ENCODE results near the gene STRBP. TPM values are rescaled to one million over a fixed set of nuclear protein-coding genes. Genes with fewer than 3 reads are reported as not detected.
"Not testable (repeated sequence)": the region's sequence is repeated elsewhere in the genome, so short reads cannot be mapped to it uniquely, and the experiment has no call there.

Gene STRBP
- total RNA-seq, 8 experiments from 2014 or later = 17.5 to 60.7 (median 43.7) TPM

- in situ Hi-C loops (cut with MboI; ENCODE audit: low pct_unique_long_range_greater_than_20kb in 2 of 9, low sequenced_read_pairs in 9 of 9, unreplicated experiment in 9 of 9) = no loop called here
- WGBS, 10 experiments = 25 to 100% (median 78%) methylated on average over 1 to 3 of the region's 3 CpGs; no CpG with 5 or more reads in 1 of the 10 experiments
Measured at GRCh38 chr9:123278361-123278760, 10.0 kb upstream of the STRBP start.

GRCh38 chr9:123276551-123276950 lies 8.2 kb upstream of the STRBP start:
- in situ Hi-C loops (cut with MboI; ENCODE audit: low pct_unique_long_range_greater_than_20kb in 2 of 9, low sequenced_read_pairs in 9 of 9, unreplicated experiment in 9 of 9) = no loop called here
- Histone ChIP-seq H3K4me1 (replicated peaks in 1 of 2) (peaks cover 0 to 3% of the 10 kb centered on the region in 2 donors), H3K27ac (no peak overlapping the region), H3K4me3 (no peak overlapping the region)
- ATAC-seq (replicated peaks in 6 of 8) = no peak

More at GRCh38 chr9:123278361-123278760, 10.0 kb upstream of the STRBP start:
- Histone ChIP-seq H3K4me3 (no peak overlapping the region), H3K4me1 (replicated peaks in 1 of 2) (peaks cover 0 to 3% of the 10 kb centered on the region in 2 donors), H3K27ac (no peak overlapping the region)
- no peak for ATAC-seq (replicated peaks in 6 of 8)

GRCh38 chr9:123271133-123271532 lies 2.7 kb upstream of the STRBP start:
- H3K4me1 ChIP-seq (replicated peaks in 1 of 2) = peaks cover 14 to 23% of the 10 kb centered on the region in 2 donors
- WGBS, 10 experiments = 58 to 100% (median 80%) methylated on average over 1 to 5 of the region's 6 CpGs; no CpG with 5 or more reads in 1 of the 10 experiments
- H3K4me3 ChIP-seq; ATAC-seq (replicated peaks in 6 of 8); H3K27ac ChIP-seq; in situ Hi-C loops (cut with MboI; ENCODE audit: low pct_unique_long_range_greater_than_20kb in 2 of 9, low sequenced_read_pairs in 9 of 9, unreplicated experiment in 9 of 9): not testable (repeated sequence)

GRCh38 chr9:123269281-123269680 lies 895 bp upstream of the STRBP start:
- no peak overlapping the region for H3K27ac ChIP-seq
- WGBS, 10 experiments = 77 to 100% (median 82%) methylated on average over 1 to 4 of the region's 7 CpGs; no CpG with 5 or more reads in 4 of the 10 experiments
- peak overlapping the region; percentile 50 to 94 (median 83) for H3K4me3 ChIP-seq
- H3K4me1 ChIP-seq (replicated peaks in 1 of 2) = peaks cover 23 to 26% of the 10 kb centered on the region in 2 donors
- in situ Hi-C loops (cut with MboI; ENCODE audit: low pct_unique_long_range_greater_than_20kb in 2 of 9, low sequenced_read_pairs in 9 of 9, unreplicated experiment in 9 of 9) = no loop called here
- ATAC-seq (replicated peaks in 6 of 8) = no peak

- Histone ChIP-seq H3K27ac (peak overlapping the region; percentile 84 to 89), H3K4me1 (replicated peaks in 1 of 2) (peaks cover 23 to 26% of the 10 kb centered on the region in 2 donors), H3K4me3 (peak overlapping the region; percentile 50 to 94 (median 83))
- no CpG with 5 or more reads among the region's 49 CpGs for WGBS, 10 experiments
- in situ Hi-C loops (cut with MboI; ENCODE audit: low pct_unique_long_range_greater_than_20kb in 2 of 9, low sequenced_read_pairs in 9 of 9, unreplicated experiment in 9 of 9) = no loop called here
- peak in 6 of 8 experiments; percentile 43 to 68 (median 58) for ATAC-seq (replicated peaks in 6 of 8)
Measured at GRCh38 chr9:123268199-123268464, 254 bp downstream of the STRBP start.

GRCh38 chr9:123267481-123268198 lies 746 bp downstream of the STRBP start:
- Histone ChIP-seq H3K27ac (peak overlapping the region; percentile 84 to 89), H3K4me1 (replicated peaks in 1 of 2) (peaks cover 24 to 26% of the 10 kb centered on the region in 2 donors), H3K4me3 (peak overlapping the region; percentile 50 to 94 (median 83))
- no CpG with 5 or more reads among the region's 34 CpGs for whole genome bisulfite sequencing, 10 experiments
- ATAC-seq (replicated peaks in 6 of 8) = no peak
- in situ Hi-C loops (cut with MboI; ENCODE audit: low pct_unique_long_range_greater_than_20kb in 2 of 9, low sequenced_read_pairs in 9 of 9, unreplicated experiment in 9 of 9) = no loop called here

GRCh38 chr9:123266655-123267399 lies 1.6 kb downstream of the STRBP start:
- in situ Hi-C loops (cut with MboI; ENCODE audit: low pct_unique_long_range_greater_than_20kb in 2 of 9, low sequenced_read_pairs in 9 of 9, unreplicated experiment in 9 of 9) = no loop called here
- H3K4me1 ChIP-seq (replicated peaks in 1 of 2) = peaks cover 25 to 26% of the 10 kb centered on the region in 2 donors
- ATAC-seq (replicated peaks in 6 of 8) = no peak
- WGBS, 10 experiments = 60% methylated on average over 1 of the region's 9 CpGs; no CpG with 5 or more reads in 9 of the 10 experiments
- no peak overlapping the region for H3K27ac ChIP-seq
- H3K4me3 ChIP-seq = peak overlapping the region; percentile 50 to 94 (median 83)

GRCh38 chr9:123265833-123266232 lies 2.6 kb downstream of the STRBP start:
- 72 to 100% (median 92%) methylated on average over 1 to 4 of the region's 4 CpGs; no CpG with 5 or more reads in 1 of the 10 experiments for WGBS, 10 experiments
- ATAC-seq (replicated peaks in 6 of 8) = no peak
- H3K4me1 ChIP-seq (replicated peaks in 1 of 2) = peaks cover 25 to 26% of the 10 kb centered on the region in 2 donors
- no peak overlapping the region for H3K4me3 ChIP-seq
- no peak overlapping the region for H3K27ac ChIP-seq
- in situ Hi-C loops (cut with MboI; ENCODE audit: low pct_unique_long_range_greater_than_20kb in 2 of 9, low sequenced_read_pairs in 9 of 9, unreplicated experiment in 9 of 9) = no loop called here

- Histone ChIP-seq H3K27ac (no peak overlapping the region), H3K4me1 (replicated peaks in 1 of 2) (peaks cover 15 to 20% of the 10 kb centered on the region in 2 donors), H3K4me3 (no peak overlapping the region)
- in situ Hi-C loops (cut with MboI; ENCODE audit: low pct_unique_long_range_greater_than_20kb in 2 of 9, low sequenced_read_pairs in 9 of 9, unreplicated experiment in 9 of 9) = no loop called here
- ATAC-seq (replicated peaks in 6 of 8) = no peak
- WGBS, 10 experiments = 86 to 100% (median 93%) methylated on average over 1 to 3 of the region's 3 CpGs; no CpG with 5 or more reads in 4 of the 10 experiments
Measured at GRCh38 chr9:123263227-123263626, 5.2 kb downstream of the STRBP start.

- ATAC-seq (replicated peaks in 6 of 8) = no peak
- H3K4me3 ChIP-seq = no peak overlapping the region
- H3K4me1 ChIP-seq (replicated peaks in 1 of 2) = peaks cover 15 to 20% of the 10 kb centered on the region in 2 donors
- in situ Hi-C loops (cut with MboI; ENCODE audit: low pct_unique_long_range_greater_than_20kb in 2 of 9, low sequenced_read_pairs in 9 of 9, unreplicated experiment in 9 of 9) = no loop called here
- WGBS, 10 experiments = 20 to 83% (median 59%) methylated on average over 1 of the region's 1 CpG; no CpG with 5 or more reads in 4 of the 10 experiments
- H3K27ac ChIP-seq = no peak overlapping the region
Measured at GRCh38 chr9:123262338-123262737, 6.0 kb downstream of the STRBP start.

GRCh38 chr9:123261006-123261677 lies 7.2 kb downstream of the STRBP start:
- 38 to 100% (median 92%) methylated on average over 1 to 3 of the region's 3 CpGs; no CpG with 5 or more reads in 1 of the 10 experiments for WGBS, 10 experiments
- ATAC-seq (replicated peaks in 6 of 8) = no peak
- in situ Hi-C loops (cut with MboI; ENCODE audit: low pct_unique_long_range_greater_than_20kb in 2 of 9, low sequenced_read_pairs in 9 of 9, unreplicated experiment in 9 of 9) = no loop called here
- Histone ChIP-seq H3K4me3 (no peak overlapping the region), H3K27ac (no peak overlapping the region), H3K4me1 (replicated peaks in 1 of 2) (peaks cover 6 to 12% of the 10 kb centered on the region in 2 donors)

- peaks cover 0 to 4% of the 10 kb centered on the region in 2 donors for H3K4me1 ChIP-seq (replicated peaks in 1 of 2)
- no peak for ATAC-seq (replicated peaks in 6 of 8)
- H3K4me3 ChIP-seq = no peak overlapping the region
- 31 to 100% (median 86%) methylated on average over 1 to 2 of the region's 2 CpGs; no CpG with 5 or more reads in 1 of the 10 experiments for WGBS, 10 experiments
- H3K27ac ChIP-seq = no peak overlapping the region
- in situ Hi-C loops (cut with MboI; ENCODE audit: low pct_unique_long_range_greater_than_20kb in 2 of 9, low sequenced_read_pairs in 9 of 9, unreplicated experiment in 9 of 9) = no loop called here
Measured at GRCh38 chr9:123260340-123260739, 8.0 kb downstream of the STRBP start.

GRCh38 chr9:123257276-123257675 lies 11.1 kb downstream of the STRBP start:
- no peak for ATAC-seq (replicated peaks in 6 of 8)
- WGBS, 10 experiments = 83 to 100% (median 94%) methylated on average over 2 to 3 of the region's 3 CpGs
- no peak overlapping the region for H3K4me3 ChIP-seq
- H3K4me1 ChIP-seq (replicated peaks in 1 of 2) = no peaks in the 10 kb centered on the region
- H3K27ac ChIP-seq = no peak overlapping the region
- in situ Hi-C loops (cut with MboI; ENCODE audit: low pct_unique_long_range_greater_than_20kb in 2 of 9, low sequenced_read_pairs in 9 of 9, unreplicated experiment in 9 of 9) = no loop called here
